Tibial nerve (tissue), 4 donors: Measurements from ENCODE around the gene ADAMTS8.

Experiments
- EP300 ChIP-seq, 2 donors: sonication (generic); formaldehyde crosslinking; IDR thresholded peaks; one replicate each; pipeline ENCODE4 v1.6.1; 2017; ENCODE audit warnings: antibody characterized with exemption in 2 of 2, mild to moderate bottlenecking in 1 of 2
- POLR2A ChIP-seq, 2 donors: fragments of 450-650 bp; IDR thresholded peaks; one replicate each; pipeline ENCODE4 v1.6.1; 2017; ENCODE audit warnings: antibody characterized with exemption in 2 of 2, mild to moderate bottlenecking in 2 of 2, moderate library complexity in 2 of 2
- TF ChIP-seq, protein P1 (sequence below), 5 experiments: fragments of 200-600 bp in 3 of 5; fragments of 450-650 bp in 2 of 5; sonication (generic) in 3 of 5; IDR thresholded peaks; one replicate each; pipeline ENCODE4 v1.5.1; 2016 to 2019; ENCODE audit warnings: antibody characterized with exemption in 5 of 5, mild to moderate bottlenecking in 3 of 5, moderate library complexity in 2 of 5

DNA sequence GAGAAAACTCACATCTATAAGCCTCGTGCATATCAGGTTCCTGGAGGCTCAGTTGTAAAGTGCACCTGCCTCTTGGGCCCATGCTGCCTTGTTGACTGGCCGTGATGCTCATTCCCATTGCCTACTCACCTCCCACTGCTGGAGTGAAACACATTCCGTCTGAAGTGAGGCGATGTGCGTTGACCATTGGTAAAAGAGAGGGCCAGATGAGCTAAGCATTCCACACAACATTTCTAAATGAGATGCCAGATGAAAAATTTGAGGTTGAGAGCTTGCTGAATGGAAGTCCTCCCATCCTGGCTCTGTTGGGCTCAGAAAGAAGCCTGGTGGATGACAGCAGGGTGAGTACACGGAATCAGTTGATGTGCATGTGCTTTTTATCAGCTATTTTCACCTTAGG is 11.5 kb upstream of the ADAMTS8 start:
- TF ChIP-seq, protein P1, sequence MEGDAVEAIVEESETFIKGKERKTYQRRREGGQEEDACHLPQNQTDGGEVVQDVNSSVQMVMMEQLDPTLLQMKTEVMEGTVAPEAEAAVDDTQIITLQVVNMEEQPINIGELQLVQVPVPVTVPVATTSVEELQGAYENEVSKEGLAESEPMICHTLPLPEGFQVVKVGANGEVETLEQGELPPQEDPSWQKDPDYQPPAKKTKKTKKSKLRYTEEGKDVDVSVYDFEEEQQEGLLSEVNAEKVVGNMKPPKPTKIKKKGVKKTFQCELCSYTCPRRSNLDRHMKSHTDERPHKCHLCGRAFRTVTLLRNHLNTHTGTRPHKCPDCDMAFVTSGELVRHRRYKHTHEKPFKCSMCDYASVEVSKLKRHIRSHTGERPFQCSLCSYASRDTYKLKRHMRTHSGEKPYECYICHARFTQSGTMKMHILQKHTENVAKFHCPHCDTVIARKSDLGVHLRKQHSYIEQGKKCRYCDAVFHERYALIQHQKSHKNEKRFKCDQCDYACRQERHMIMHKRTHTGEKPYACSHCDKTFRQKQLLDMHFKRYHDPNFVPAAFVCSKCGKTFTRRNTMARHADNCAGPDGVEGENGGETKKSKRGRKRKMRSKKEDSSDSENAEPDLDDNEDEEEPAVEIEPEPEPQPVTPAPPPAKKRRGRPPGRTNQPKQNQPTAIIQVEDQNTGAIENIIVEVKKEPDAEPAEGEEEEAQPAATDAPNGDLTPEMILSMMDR (IDR thresholded peaks at IDR 0.05), result no peak
- TF ChIP-seq POLR2A (IDR thresholded peaks at IDR 0.05), result no peak
- no peak for TF ChIP-seq EP300 (IDR thresholded peaks at IDR 0.05)
